Right atrium auricular region (tissue), 2 donors: Measurements from ENCODE around the gene TP53AIP1. TPM values are rescaled to one million over a fixed set of nuclear protein-coding genes. Genes with fewer than 3 reads are reported as not detected.
A peak's percentile ranks its signal among the peaks of the same experiment; 100 is the strongest.

ENCODE experiments used
- DNase-seq: peaks from one replicate; pipeline ENCODE4 v3.0.0-alpha.2; 2019; ENCODE audit warnings: low spot score
- H3K27ac ChIP-seq, 2 donors: fragments of 200-600 bp; sonication (generic); 1 replicate in 1 of 2; 2 replicates in 1 of 2; pipeline ENCODE4 v1.5.1; 2016 to 2019
- H3K27me3 ChIP-seq, 2 donors: fragments of 200-600 bp; sonication (generic); one replicate each; pipeline versions ENCODE4 v1.5.1 to v1.6.0; 2017 to 2019
- H3K36me3 ChIP-seq: fragments of 200-600 bp; sonication (generic); one replicate; pipeline ENCODE4 v1.5.1; 2016
- H3K4me1 ChIP-seq, 2 donors: fragments of 200-600 bp; sonication (generic); one replicate each; pipeline versions ENCODE4 v1.5.1 to v1.6.0; 2017 to 2019
- H3K4me3 ChIP-seq, 2 donors: fragments of 200-600 bp; sonication (generic); 1 replicate in 1 of 2; 2 replicates in 1 of 2; pipeline ENCODE4 v1.5.1; 2017 to 2019; ENCODE audit warnings: mild to moderate bottlenecking in 1 of 2, moderate library complexity in 1 of 2
- H3K9me3 ChIP-seq, 2 donors: fragments of 200-600 bp; sonication (generic); one replicate each; pipeline ENCODE4 v1.5.1; 2019
- CTCF ChIP-seq, 2 donors: fragments of 200-600 bp; sonication (generic); IDR thresholded peaks; one replicate each; pipeline ENCODE4 v1.5.1; 2019; ENCODE audit warnings: antibody characterized with exemption in 2 of 2
- total RNA-seq, 2 donors: library from RNA; depleted of rRNA; stranded (reverse); fragments of >200 nt; gene quantifications; one replicate each; pipeline ENCODE4 v1.1.0, GENCODE V29; 2016

The TP53AIP1 gene
- total RNA-seq, 2 donors from 2014 or later: not detected

- Histone ChIP-seq H3K9me3 (no peaks in the 10 kb centered on the region), H3K27ac (peak overlapping the region in 1 of 2 donors; percentile 83), H3K27me3 (no peaks in the 10 kb centered on the region), H3K4me1 (peaks cover 0 to 51% of the 10 kb centered on the region in 2 donors), H3K4me3 (no peak overlapping the region), H3K36me3 (no peaks in the 10 kb centered on the region)
- no peak for DNase-seq
- TF ChIP-seq CTCF (IDR thresholded peaks at IDR 0.05): no peak
These were observed 38.4 kb downstream of the TP53AIP1 start for GRCh38 chr11:128904303-128904655.

- Histone ChIP-seq H3K36me3 (no peaks in the 10 kb centered on the region), H3K27me3 (no peaks in the 10 kb centered on the region), H3K9me3 (no peaks in the 10 kb centered on the region), H3K27ac (peak overlapping the region; percentile 9 to 83), H3K4me1 (peaks cover 0 to 43% of the 10 kb centered on the region in 2 donors), H3K4me3 (no peak overlapping the region)
- DNase-seq: no peak
- TF ChIP-seq CTCF (IDR thresholded peaks at IDR 0.05): no peak
These were observed 39.2 kb downstream of the TP53AIP1 start for GRCh38 chr11:128903248-128904061.

DNA sequence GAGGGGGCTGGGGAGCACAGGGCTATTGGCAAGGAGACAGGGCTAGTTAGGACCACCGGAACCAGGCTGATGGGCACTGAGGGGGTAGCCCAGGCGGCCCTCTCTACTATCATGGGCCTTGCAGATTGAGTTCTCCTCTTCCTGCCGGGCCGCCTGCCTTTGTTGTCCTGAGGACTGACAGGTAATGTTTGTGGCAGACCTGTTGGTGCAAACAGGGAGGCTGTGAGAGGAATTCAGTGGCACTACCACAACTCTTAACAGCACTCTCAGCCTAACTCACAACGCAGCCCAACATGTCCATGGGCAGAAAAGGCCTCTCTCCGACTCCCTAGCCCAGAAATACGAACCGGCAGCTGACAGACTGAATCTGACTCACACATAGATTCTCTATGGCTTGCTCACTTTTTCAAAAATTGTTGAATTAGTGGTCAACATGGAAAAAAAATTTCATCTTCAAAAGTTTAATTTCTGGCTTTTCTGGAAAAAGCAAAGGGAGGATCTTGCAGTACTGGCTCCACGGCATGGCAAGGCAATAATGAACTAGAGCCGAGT, 40.1 kb downstream of the TP53AIP1 start:
- no peak overlapping the region for H3K27ac ChIP-seq
- peaks cover 0 to 41% of the 10 kb centered on the region in 2 donors for H3K4me1 ChIP-seq
- no peaks in the 10 kb centered on the region for H3K27me3 ChIP-seq
- DNase-seq: no peak
- TF ChIP-seq CTCF (IDR thresholded peaks at IDR 0.05): no peak
- no peak overlapping the region for H3K4me3 ChIP-seq
- H3K9me3 ChIP-seq: no peaks in the 10 kb centered on the region
- no peaks in the 10 kb centered on the region for H3K36me3 ChIP-seq

GRCh38 chr11:128901653-128902514, 40.8 kb downstream of the TP53AIP1 start:
- no peak for TF ChIP-seq CTCF (IDR thresholded peaks at IDR 0.05)
- Histone ChIP-seq H3K4me1 (peaks cover 0 to 45% of the 10 kb centered on the region in 2 donors), H3K36me3 (no peaks in the 10 kb centered on the region)

GRCh38 chr11:128900468-128900867, 42.2 kb downstream of the TP53AIP1 start:
- TF ChIP-seq CTCF (IDR thresholded peaks at IDR 0.05): no peak
- peak overlapping the region in 1 of 2 donors; percentile 1 for H3K27ac ChIP-seq

More at GRCh38 chr11:128901653-128902514, 40.8 kb downstream of the TP53AIP1 start:
- H3K27ac ChIP-seq: peak overlapping the region in 1 of 2 donors; percentile 31
- H3K4me3 ChIP-seq: no peak overlapping the region
- no peak for DNase-seq
- H3K27me3 ChIP-seq: no peaks in the 10 kb centered on the region
- H3K9me3 ChIP-seq: no peaks in the 10 kb centered on the region

More at GRCh38 chr11:128900468-128900867, 42.2 kb downstream of the TP53AIP1 start:
- H3K4me3 ChIP-seq: no peak overlapping the region
- H3K36me3 ChIP-seq: no peaks in the 10 kb centered on the region
- no peaks in the 10 kb centered on the region for H3K9me3 ChIP-seq
- DNase-seq: no peak
- H3K4me1 ChIP-seq: peaks cover 0 to 43% of the 10 kb centered on the region in 2 donors
- no peaks in the 10 kb centered on the region for H3K27me3 ChIP-seq
